Neural cell (in vitro differentiated cells): Measurements from ENCODE around the gene KRT85.

ENCODE experiments used
- EP300 ChIP-seq: fragments of 450-650 bp; conservative IDR thresholded peaks from 2 replicates; pipeline ENCODE4 v1.6.1; 2014; ENCODE audit warnings: antibody characterized with exemption, mild to moderate bottlenecking, moderate library complexity; ENCODE audit not compliant: poor library complexity, severe bottlenecking
- EZH2 ChIP-seq: fragments of 200-600, 300-800 bp; shearing (Covaris generic), sonication (generic); IDR thresholded peaks from 2 replicates; pipeline ENCODE4 v1.6.1; 2014; ENCODE audit warnings: antibody characterized with exemption, low read length, borderline replicate concordance, mild to moderate bottlenecking; ENCODE audit not compliant: insufficient read depth, poor library complexity, severe bottlenecking
- POLR2AphosphoS5 ChIP-seq: IDR thresholded peaks from 2 replicates; pipeline ENCODE4 v1.6.1; 2012
- RAD21 ChIP-seq: fragments of 450-650 bp; conservative IDR thresholded peaks from 2 replicates; pipeline ENCODE4 v1.6.1; 2014; ENCODE audit warnings: antibody characterized with exemption, mild to moderate bottlenecking, moderate library complexity
- SMC3 ChIP-seq: fragments of 450-650 bp; conservative IDR thresholded peaks from 2 replicates; pipeline ENCODE4 v1.6.1; 2014; ENCODE audit warnings: antibody characterized with exemption, mild to moderate bottlenecking, moderate library complexity; ENCODE audit not compliant: poor library complexity
- TAF1 ChIP-seq: IDR thresholded peaks from 2 replicates; pipeline ENCODE4 v1.6.1; 2012; ENCODE audit warnings: low read depth
- TF ChIP-seq, protein P1 (sequence below): fragments of 450-650 bp; IDR thresholded peaks from 2 replicates; pipeline ENCODE4 v1.5.1; 2014; ENCODE audit warnings: antibody characterized with exemption, mild to moderate bottlenecking, moderate library complexity; ENCODE audit not compliant: poor library complexity, severe bottlenecking
- TF ChIP-seq, protein P2 (sequence below): IDR thresholded peaks from 2 replicates; pipeline ENCODE4 v1.6.1; 2012; ENCODE audit warnings: borderline replicate concordance

DNA sequence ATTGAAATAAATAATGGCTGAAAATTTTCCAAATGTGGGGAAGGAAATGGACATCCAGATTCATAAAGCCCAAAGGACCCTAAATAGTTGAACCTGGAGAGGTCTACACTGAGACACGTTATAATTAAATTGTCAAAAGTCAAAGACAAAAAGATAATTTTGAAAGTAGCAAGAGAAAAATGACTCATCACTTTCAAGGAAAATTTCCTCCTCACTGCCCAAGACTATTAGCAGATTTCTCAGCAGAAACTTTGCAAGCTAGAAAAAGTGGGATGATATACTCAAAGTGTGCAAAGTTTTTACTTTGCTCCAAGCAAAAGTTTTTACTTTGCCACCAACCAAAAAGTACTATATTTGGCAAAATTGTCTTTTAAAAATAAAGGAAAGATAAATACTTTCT, 30.2 kb downstream of the KRT85 start:
- TF ChIP-seq, protein P1, sequence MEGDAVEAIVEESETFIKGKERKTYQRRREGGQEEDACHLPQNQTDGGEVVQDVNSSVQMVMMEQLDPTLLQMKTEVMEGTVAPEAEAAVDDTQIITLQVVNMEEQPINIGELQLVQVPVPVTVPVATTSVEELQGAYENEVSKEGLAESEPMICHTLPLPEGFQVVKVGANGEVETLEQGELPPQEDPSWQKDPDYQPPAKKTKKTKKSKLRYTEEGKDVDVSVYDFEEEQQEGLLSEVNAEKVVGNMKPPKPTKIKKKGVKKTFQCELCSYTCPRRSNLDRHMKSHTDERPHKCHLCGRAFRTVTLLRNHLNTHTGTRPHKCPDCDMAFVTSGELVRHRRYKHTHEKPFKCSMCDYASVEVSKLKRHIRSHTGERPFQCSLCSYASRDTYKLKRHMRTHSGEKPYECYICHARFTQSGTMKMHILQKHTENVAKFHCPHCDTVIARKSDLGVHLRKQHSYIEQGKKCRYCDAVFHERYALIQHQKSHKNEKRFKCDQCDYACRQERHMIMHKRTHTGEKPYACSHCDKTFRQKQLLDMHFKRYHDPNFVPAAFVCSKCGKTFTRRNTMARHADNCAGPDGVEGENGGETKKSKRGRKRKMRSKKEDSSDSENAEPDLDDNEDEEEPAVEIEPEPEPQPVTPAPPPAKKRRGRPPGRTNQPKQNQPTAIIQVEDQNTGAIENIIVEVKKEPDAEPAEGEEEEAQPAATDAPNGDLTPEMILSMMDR: no peak
- TF ChIP-seq POLR2AphosphoS5 (no peak), EZH2 (no peak), EP300 (no peak), TAF1 (no peak), RAD21 (no peak), SMC3 (no peak)
- TF ChIP-seq, protein P2, sequence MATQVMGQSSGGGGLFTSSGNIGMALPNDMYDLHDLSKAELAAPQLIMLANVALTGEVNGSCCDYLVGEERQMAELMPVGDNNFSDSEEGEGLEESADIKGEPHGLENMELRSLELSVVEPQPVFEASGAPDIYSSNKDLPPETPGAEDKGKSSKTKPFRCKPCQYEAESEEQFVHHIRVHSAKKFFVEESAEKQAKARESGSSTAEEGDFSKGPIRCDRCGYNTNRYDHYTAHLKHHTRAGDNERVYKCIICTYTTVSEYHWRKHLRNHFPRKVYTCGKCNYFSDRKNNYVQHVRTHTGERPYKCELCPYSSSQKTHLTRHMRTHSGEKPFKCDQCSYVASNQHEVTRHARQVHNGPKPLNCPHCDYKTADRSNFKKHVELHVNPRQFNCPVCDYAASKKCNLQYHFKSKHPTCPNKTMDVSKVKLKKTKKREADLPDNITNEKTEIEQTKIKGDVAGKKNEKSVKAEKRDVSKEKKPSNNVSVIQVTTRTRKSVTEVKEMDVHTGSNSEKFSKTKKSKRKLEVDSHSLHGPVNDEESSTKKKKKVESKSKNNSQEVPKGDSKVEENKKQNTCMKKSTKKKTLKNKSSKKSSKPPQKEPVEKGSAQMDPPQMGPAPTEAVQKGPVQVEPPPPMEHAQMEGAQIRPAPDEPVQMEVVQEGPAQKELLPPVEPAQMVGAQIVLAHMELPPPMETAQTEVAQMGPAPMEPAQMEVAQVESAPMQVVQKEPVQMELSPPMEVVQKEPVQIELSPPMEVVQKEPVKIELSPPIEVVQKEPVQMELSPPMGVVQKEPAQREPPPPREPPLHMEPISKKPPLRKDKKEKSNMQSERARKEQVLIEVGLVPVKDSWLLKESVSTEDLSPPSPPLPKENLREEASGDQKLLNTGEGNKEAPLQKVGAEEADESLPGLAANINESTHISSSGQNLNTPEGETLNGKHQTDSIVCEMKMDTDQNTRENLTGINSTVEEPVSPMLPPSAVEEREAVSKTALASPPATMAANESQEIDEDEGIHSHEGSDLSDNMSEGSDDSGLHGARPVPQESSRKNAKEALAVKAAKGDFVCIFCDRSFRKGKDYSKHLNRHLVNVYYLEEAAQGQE: no peak
